ENCODE results near the gene RIN1. TPM values are rescaled to one million over a fixed set of nuclear protein-coding genes. Genes with fewer than 3 reads are reported as not detected.

The RIN1 gene
- total RNA-seq, 1 experiment from 2014 or later = 5.4 TPM

GRCh38 chr11:66333220-66333877, 2.9 kb downstream of the RIN1 start:
- H3K27me3 Mint-ChIP-seq (ENCODE audit: low read depth) = peaks cover 4% of the 10 kb centered on the region
- H3K36me3 Mint-ChIP-seq (ENCODE audit: insufficient read depth in 1 of 3, low read depth in 3 of 3) = peaks cover 2 to 11% (median 4%) of the 10 kb centered on the region in 3 experiments; a peak in 5 of 7 replicates
- Histone ChIP-seq H4K20me1 (ENCODE audit: control insufficient read depth, insufficient read depth, insufficient read length) (no peaks in the 10 kb centered on the region), H3K14ac (ENCODE audit: insufficient read depth, low read length) (no peak overlapping the region), H3K79me2 (ENCODE audit: insufficient read depth, low read length) (no peaks in the 10 kb centered on the region), H2BK12ac (ENCODE audit: insufficient read length, low read depth, low read length) (no peak overlapping the region), H2AK5ac (ENCODE audit: insufficient read length, low read length) (no peak overlapping the region), H3K27ac (ENCODE audit: insufficient read length, low read depth, low read length) (no peak overlapping the region), H3K9me3 (ENCODE audit: control insufficient read depth, low read depth, low read length) (no peaks in the 10 kb centered on the region), H3K9ac (ENCODE audit: extremely low read depth, insufficient read length, low read length) (no peak overlapping the region), H3K56ac (ENCODE audit: insufficient read length, low read depth, low read length) (no peak overlapping the region), H3T11ph (ENCODE audit: low read length) (no peak overlapping the region), H3K23me2 (ENCODE audit: insufficient read length, low read depth, low read length, poor library complexity, severe bottlenecking) (no peaks in the 10 kb centered on the region), H3K27me3 (ENCODE audit: insufficient read depth, low read length) (no peaks in the 10 kb centered on the region; the same call in 1 of the 2 replicates), H2BK20ac (ENCODE audit: low read depth, low read length, poor library complexity, severe bottlenecking) (no peak overlapping the region), H3K18ac (ENCODE audit: insufficient read length, low read depth, low read length) (no peak overlapping the region), H3K4ac (ENCODE audit: low read depth, low read length) (no peak overlapping the region), H4K91ac (ENCODE audit: insufficient read length, low read depth, low read length) (no peak overlapping the region), H2BK120ac (ENCODE audit: low read depth, low read length, poor library complexity, severe bottlenecking) (no peak overlapping the region), H4K5ac (ENCODE audit: insufficient read length, low read depth, low read length) (no peak overlapping the region), H3K79me1 (ENCODE audit: insufficient read depth, low read depth, low read length, poor library complexity, severe bottlenecking) (no peaks in the 10 kb centered on the region), H2AFZ (ENCODE audit: low read length) (no peak overlapping the region), H3K4me1 (ENCODE audit: insufficient read depth, low read length) (0 out of 2 replicates have a peak, but pooled peaks cover 3% of the 10 kb centered on the region), H3K4me2 (ENCODE audit: insufficient read depth, insufficient read length, low read length) (no peak overlapping the region), H2BK5ac (ENCODE audit: insufficient read length, low read length) (no peak overlapping the region), H2BK15ac (ENCODE audit: low read depth, low read length) (no peak overlapping the region), H4K8ac (replicated peaks; ENCODE audit: insufficient read length, low read depth, low read length) (no peak overlapping the region), H3K23ac (ENCODE audit: insufficient read length, low read depth, low read length) (no peak overlapping the region)
- TF ChIP-seq CTCF (conservative IDR thresholded peaks at IDR 0.05) = no peak
- no CpG with 5 or more reads among the region's 19 CpGs for WGBS (ENCODE audit: extremely low coverage, insufficient read length, low lambda C conversion rate)
- peaks cover 24 to 25% of the 10 kb centered on the region in 2 experiments for H3K4me1 Mint-ChIP-seq
- no peaks in the 10 kb centered on the region for H3K9me3 Mint-ChIP-seq
- no peak overlapping the region for H3K27ac Mint-ChIP-seq
- no peak for DNase-seq
- H3K4me3 Mint-ChIP-seq = no peak overlapping the region

Data from H9 (cell line).